Hepatocyte (in vitro differentiated cells): ENCODE measurements around the gene CCDC138.

Experiments
- CTCF ChIP-seq: fragments of 200-600 bp; sonication (generic); IDR thresholded peaks from 2 replicates; pipeline ENCODE4 v1.5.1; 2016; ENCODE audit warnings: antibody characterized with exemption, mild to moderate bottlenecking; ENCODE audit not compliant: poor library complexity
- EZH2 ChIP-seq: fragments of 200-600 bp; sonication (generic); IDR thresholded peaks from 2 replicates; pipeline ENCODE4 v1.6.1; 2016; ENCODE audit warnings: antibody characterized with exemption, mild to moderate bottlenecking, borderline replicate concordance
- EZH2phosphoT487 ChIP-seq: fragments of 200-600 bp; sonication (generic); IDR thresholded peaks from one replicate; pipeline ENCODE4 v1.6.1; 2018; ENCODE audit warnings: antibody characterized with exemption, mild to moderate bottlenecking, low read depth, moderate library complexity; ENCODE audit not compliant: unreplicated experiment, severe bottlenecking

DNA sequence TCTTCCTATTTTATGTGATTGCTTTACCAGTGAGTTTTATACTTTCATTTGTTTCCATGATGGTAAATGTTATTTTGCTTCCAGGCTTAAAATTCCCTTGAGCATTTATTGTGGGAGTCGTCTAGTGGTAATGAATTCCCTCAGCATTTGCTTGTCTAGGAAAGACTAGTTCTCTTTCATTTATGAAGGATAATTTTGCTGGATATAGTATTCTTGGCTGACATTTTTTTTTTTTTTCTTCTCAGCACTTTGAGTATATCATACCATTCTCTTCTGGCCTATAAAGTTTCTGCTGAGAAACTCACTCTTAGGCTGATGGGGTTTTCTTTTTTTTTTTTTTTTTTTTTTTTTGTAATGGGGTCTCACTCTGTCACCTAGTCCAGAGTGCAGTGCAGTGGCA, 103.3 kb downstream of the CCDC138 start:
- TF ChIP-seq CTCF (no peak), EZH2 (no peak), EZH2phosphoT487 (no peak)
